Limb (tissue), 2 donors: Measurements from ENCODE around the gene RANBP6.

Source experiments
- DNase-seq, 2 donors: peaks; one replicate each; pipeline ENCODE4 v3.0.0-alpha.2; 2016; ENCODE audit errors: extremely low spot score in 2 of 2

The RANBP6 gene

DNA sequence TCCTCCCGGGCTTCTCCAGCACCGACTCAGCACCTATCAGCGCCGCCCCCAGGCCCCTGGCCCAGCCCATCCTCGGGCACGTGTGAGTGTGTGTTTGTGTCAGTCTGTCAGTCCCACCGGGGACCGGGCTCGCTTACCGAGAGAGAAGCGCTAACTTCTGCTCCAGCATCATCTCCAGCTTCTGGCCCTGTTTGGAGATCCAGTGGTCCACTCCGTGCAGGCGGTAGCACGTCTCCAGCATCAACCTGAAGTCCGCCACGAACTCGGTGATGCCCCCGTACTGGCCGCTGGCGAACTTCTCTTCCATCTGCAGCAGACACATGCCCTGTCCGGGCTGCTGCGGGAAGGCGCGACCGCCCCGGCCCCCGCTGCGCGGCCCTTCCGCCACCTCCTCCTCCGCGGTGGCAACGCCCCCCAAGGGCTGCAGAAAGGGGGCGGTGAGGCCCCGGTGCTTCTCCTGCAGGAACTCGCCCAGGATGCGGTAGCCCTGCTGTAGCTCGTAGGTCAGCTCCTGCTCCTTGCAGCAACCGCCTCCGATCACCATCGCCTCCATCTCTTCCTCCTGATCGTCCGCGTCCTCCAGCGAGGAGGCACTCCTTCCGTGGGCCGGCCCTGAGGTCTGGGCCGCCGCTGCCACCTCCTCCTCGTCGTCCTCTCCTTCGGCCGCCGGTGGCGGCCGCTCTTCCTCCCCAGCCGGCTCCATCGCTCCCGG, 8.2 kb downstream of the RANBP6 start:
- DNase-seq, result peak in 1 of 2 donors; percentile 87

DNA sequence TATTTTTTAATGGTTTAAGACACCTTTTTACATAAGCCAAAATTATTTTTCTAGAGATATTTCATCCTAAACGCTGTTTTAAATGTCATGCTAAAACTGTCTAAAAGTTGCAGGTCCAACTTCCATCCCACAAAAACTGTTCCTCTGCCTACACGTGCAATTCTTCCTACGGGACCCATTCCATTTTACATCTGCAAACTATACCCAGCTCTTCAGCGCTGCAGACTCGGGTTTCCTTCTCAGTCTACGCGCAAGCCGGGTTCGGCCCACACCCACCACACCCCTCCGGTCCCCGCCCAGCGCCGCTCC, 8.7 kb downstream of the RANBP6 start:
- DNase-seq, result peak in 1 of 2 donors; percentile 69

DNA sequence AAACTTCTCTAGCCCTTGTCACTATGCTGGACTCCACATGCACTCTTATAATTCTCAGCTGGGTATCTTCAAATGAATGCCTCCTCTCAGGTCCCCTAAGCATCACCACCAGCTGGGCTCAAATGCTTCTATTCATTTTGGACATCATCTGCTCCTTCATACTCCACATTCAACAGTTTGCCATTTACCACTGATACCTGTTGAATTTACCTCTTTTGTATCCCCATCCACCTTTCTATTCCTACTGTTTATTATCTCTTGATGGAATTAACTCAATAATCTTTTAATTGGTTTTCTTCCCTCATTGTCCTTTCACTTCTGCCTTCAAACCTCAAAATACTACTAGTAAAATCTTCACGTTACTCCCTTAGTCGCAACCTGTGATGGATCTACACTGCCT, 14.5 kb downstream of the RANBP6 start:
- no peak for DNase-seq

DNA sequence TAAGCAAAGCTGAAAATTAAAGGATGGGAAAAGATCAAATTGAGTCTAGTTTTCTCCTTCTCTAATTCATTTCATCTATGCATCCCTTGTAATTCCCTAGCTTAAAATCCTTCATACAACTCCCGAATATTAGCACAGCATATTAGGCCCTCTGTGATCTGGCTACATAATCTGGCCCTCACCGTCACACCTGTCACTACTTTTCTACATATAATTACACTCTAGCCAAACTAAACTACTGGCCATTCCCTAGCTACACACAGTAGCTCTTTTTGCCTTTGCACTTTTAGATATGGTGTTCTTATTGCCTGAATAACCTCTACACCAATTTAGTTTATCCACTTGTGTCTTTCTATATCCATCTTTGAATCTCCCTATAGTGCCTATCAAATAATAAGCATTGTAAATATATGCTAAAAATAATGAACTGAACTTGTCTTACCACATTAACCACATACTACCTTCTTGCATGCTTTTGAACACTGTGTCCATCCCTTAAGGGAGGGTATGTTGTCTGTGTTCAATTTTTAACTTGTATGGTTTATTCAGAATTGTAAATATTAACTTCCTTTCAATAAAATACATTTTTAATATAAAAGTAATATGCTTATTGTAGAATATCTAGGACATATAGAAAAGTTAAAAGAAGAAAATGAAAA, 15.9 kb downstream of the RANBP6 start:
- no peak for DNase-seq

DNA sequence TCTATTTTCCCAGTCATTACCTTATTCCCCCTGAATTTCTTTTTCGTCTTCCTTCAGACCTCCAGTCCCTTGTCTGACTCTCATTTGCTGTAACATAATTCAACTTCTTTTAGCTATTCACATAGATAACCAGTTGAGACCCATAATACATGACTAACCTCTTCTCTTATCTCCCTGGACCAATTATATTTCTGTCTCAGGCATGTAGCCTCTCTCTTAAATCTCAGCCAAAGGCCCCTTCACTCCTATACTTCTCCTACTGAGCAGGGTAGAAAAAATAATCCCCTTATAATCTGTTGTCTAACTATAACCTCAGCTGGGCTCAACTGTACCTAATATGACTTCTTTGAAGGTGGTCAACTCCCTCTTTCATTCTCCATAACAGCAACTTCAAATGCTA, 20.9 kb downstream of the RANBP6 start:
- no peak for DNase-seq

DNA sequence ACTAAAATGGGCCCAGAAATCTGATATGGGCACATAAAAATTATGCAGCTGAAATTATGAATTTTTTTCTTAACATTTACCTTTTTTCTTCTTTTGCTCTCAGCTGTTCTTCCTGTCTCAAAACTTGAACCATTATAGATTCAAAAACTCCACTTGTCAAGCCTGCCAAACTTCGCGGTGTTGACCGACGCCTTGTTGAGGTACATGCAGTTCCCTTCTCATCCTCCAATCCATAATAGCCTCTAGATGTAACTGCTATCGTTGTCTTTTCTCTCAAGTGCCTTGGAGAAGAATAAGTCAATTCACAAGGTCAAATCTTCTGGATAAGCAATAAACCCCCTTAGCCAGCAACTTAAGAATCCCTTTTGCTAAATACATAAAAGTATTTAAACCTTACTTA, 27.2 kb downstream of the RANBP6 start:
- DNase-seq, result no peak

DNA sequence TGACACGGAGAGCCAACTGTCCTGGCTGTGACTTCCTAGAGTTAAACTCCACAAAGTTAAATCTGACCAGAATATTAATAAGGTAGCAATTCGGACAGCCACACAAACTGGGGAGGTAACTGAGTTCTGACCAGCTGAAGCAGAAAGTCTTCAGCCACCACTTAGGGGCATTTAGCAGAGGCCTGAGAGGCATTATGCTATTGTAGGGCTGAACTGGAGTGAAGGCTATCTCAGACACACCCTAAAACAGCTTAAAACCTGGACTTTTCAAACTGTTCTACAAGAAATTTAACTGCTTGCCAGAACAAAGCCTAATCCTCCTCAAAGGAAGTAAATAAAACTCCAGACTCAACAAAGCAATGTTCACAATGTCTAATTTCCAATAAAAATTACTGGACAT, 32.4 kb downstream of the RANBP6 start:
- no peak for DNase-seq

DNA sequence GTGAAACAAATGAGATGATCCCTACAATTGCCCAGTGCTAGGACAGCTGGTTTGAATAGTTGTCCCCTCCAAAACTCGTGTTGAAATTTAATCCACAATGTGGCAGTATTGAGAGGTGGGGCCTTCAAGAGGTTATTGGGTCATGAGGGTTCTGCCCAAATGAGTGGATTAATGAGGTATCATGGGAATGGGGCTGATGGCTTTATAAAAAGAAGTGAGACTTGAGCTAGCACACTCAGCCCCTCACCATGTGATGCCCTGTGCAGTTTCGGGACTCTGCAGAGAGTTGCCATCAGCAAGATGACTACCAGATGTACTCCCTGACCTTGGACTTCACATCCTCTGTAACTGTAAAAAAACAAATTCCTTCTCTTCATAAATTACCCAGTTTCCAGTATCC, 33.1 kb downstream of the RANBP6 start:
- no peak for DNase-seq

DNA sequence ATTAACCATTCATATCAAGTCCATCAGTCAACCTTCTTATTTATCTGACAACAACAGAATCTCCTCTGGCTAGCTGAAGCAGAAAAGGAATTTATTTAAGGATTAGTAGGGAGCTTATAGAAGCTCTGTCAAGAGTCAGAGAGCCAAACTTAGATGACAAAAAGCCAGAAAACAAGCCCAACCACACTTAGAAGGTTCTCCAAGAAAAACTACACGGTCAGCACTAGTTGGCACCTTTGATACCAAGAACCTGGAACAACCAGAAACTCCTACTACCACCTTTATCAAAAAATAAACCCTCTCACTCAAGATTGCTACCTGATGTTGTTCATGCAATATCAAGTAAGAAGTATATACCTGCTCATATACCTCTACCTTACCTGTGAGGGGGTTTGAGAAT, 36.9 kb downstream of the RANBP6 start:
- no peak for DNase-seq

DNA sequence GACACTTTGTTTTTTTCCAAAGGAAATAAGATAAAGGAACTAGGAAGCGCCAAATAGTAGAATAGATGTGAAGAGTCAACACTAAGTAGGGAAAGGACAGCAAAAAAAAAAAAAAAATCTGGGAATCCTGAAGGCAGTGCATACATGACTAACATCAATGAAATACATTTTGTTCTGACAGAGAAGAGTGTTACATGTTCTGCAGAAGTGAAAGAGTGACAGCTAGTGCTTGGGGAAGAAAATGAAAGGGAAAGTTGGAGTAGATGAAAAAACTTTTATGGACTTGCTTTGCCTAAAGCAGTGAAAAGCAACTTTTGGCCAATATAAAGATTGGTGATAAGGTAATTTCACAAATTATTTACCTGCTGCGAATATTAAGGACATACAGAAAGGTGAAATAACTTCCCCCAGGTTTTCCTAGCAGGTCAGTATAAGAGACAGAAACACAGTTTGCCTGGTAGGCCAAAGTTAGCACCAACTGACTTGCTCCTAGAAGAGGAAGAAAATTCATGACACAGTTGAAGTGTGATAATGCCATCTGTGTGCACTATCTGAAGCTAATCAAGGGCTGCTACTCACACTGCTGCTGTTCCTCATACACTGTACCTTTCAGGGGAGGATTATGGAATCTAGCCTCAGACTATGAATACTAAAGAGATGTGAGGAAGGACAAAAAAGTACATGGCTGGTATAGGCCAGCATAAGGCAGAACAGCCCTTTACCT, 38.6 kb downstream of the RANBP6 start:
- DNase-seq, result no peak

DNA sequence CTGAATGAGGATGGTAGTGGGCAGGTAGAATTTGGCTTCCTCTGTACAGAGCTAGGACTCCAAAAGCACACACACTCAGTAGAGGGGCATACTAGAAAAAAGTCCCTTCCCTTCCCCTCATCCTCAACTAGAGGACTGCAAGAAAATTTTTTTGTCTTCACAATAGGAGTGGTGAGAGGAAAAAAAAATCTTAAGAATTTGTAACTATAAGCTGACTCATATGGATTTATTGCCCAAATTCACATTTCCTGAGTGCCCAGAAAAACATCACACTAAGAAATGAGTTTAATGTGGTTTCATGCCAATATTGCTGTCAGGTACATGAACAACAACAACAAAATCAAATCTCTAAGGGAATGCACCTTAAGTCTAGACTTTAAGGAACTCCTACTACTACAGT, 43.7 kb downstream of the RANBP6 start:
- DNase-seq, result no peak
